Mesothelial cell of epicardium (in vitro differentiated cells): ENCODE results near the gene GYG1. TPM values are rescaled to one million over a fixed set of nuclear protein-coding genes. Genes with fewer than 3 reads are reported as not detected.

Source experiments
- DNase-seq, 2 experiments: peaks; one replicate each; pipeline ENCODE4 v3.0.0; 2021; ENCODE audit warnings: low spot score in 2 of 2; ENCODE audit not compliant: unreplicated experiment in 2 of 2
- H3K27ac Mint-ChIP-seq: 2 replicates; pipeline ENCODE4 v1.8.0; 2021; ENCODE audit warnings: mixed read lengths
- H3K27me3 Mint-ChIP-seq: 2 replicates; pipeline ENCODE4 v1.8.0; 2021; ENCODE audit warnings: low read depth, mixed read lengths
- H3K36me3 Mint-ChIP-seq: 2 replicates; pipeline ENCODE4 v1.8.0; 2021; ENCODE audit warnings: mixed read lengths
- H3K4me1 Mint-ChIP-seq: 2 replicates; pipeline ENCODE4 v1.8.0; 2021; ENCODE audit warnings: mixed read lengths
- H3K4me3 Mint-ChIP-seq: 2 replicates; pipeline ENCODE4 v1.8.0; 2021; ENCODE audit warnings: mild to moderate bottlenecking, moderate library complexity, mixed read lengths
- H3K9me3 Mint-ChIP-seq: 2 replicates; pipeline ENCODE4 v1.8.0; 2021; ENCODE audit warnings: mixed read lengths
- total RNA-seq: library from RNA; stranded (reverse); gene quantifications from 3 replicates; pipeline ENCODE4 v1.2.1, GENCODE V29; 2021
- TF ChIP-seq, protein P1 (sequence below): fragments of 200-600 bp; sonication (generic); IDR thresholded peaks from one replicate; pipeline ENCODE4 v1.5.0; 2021; ENCODE audit warnings: antibody characterized with exemption; ENCODE audit not compliant: unreplicated experiment

GYG1 gene
- total RNA-seq, 1 donor from 2014 or later: 20.9 TPM

DNA sequence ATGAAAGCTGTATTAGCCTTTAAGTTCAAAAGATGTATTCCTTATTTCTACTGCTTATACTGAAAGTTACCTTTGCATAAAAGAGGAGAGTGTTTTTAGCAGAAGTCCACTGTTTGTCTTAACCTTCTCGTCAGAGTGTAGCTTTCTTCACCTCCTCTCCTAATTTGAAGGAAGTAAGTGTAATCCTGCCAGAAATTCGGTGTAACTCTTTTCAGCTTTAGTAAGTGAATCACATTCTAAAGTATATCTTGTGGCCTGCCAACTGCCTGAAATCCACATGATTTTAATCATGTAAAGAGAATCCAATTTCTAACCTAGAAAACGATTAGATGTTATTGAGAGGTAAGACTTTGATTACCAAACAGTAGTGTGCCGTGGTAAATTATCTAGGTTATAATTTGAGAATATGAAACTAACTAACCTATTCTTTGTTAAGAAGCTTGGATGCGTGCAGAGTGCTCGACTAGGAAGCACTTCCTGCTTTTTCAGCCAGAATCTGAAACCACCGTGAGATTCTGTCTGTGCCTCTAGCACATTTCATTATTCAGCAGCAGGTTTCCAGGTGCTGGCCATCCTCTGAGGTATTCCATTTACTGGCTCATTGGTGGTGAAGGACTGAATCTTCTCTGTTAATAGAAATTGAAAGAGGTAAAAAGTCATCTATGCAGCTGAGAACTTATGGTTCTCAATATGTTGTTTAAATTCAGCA lies 7.5 kb downstream of the GYG1 start:
- H3K27ac Mint-ChIP-seq: no peak overlapping the region
- no peaks in the 10 kb centered on the region for H3K9me3 Mint-ChIP-seq
- TF ChIP-seq, protein P1, sequence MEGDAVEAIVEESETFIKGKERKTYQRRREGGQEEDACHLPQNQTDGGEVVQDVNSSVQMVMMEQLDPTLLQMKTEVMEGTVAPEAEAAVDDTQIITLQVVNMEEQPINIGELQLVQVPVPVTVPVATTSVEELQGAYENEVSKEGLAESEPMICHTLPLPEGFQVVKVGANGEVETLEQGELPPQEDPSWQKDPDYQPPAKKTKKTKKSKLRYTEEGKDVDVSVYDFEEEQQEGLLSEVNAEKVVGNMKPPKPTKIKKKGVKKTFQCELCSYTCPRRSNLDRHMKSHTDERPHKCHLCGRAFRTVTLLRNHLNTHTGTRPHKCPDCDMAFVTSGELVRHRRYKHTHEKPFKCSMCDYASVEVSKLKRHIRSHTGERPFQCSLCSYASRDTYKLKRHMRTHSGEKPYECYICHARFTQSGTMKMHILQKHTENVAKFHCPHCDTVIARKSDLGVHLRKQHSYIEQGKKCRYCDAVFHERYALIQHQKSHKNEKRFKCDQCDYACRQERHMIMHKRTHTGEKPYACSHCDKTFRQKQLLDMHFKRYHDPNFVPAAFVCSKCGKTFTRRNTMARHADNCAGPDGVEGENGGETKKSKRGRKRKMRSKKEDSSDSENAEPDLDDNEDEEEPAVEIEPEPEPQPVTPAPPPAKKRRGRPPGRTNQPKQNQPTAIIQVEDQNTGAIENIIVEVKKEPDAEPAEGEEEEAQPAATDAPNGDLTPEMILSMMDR: no peak
- peaks cover 2% of the 10 kb centered on the region for H3K4me1 Mint-ChIP-seq
- H3K4me3 Mint-ChIP-seq: no peak overlapping the region
- no peaks in the 10 kb centered on the region for H3K27me3 Mint-ChIP-seq
- H3K36me3 Mint-ChIP-seq: peaks cover 16% of the 10 kb centered on the region
- no peak for DNase-seq

DNA sequence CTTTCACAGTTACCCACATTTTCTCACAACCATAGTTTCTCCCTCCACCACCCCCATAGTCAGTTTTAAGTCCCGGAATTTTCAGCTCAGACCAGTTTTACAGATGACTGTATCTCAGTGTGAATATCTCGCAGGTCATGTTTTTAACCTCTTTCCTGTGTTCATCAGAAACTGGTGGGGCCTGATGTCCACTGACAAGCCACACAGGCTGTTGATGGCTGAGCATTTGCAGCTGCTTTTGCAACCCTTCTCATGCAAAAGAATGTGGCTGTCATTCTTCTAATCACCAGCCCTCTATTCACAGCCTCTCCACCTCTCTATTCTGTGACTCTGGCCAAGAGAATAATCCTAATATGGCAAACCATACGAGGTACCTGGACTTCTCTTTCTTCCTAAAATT lies 8.5 kb downstream of the GYG1 start:
- no peaks in the 10 kb centered on the region for H3K27me3 Mint-ChIP-seq
- peaks cover 2% of the 10 kb centered on the region for H3K4me1 Mint-ChIP-seq
- no peak overlapping the region for H3K27ac Mint-ChIP-seq
- H3K4me3 Mint-ChIP-seq: no peak overlapping the region
- peaks cover 16% of the 10 kb centered on the region for H3K36me3 Mint-ChIP-seq
- DNase-seq: no peak
- TF ChIP-seq, protein P1: no peak
- no peaks in the 10 kb centered on the region for H3K9me3 Mint-ChIP-seq

DNA sequence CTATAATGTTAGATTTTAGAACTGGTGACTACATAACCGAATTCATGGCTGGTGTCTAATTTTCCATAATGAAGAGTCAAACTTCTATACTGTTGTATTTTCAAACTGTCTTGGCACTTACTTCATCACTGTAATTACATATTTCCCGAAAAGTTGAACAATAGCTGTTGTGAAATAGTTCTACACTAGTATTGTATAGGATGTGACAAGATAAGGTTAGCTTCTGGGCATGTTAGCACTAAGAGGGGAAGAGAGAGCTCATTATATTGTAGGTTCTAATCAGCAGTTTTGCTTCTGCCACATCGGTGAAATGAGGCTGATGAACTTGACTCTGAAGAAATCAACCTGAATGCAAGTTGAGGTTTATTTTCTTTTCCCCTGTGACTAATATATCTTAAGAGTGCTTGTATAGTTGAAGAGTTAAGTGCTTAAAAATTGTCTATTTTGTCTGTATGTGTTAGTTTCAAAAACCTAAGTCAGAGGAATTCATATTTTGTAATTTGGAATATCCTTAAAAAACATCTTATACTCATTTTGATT lies 8.9 kb downstream of the GYG1 start:
- no peak for DNase-seq
- Mint-ChIP-seq H3K36me3 (peaks cover 16% of the 10 kb centered on the region), H3K4me1 (peaks cover 2% of the 10 kb centered on the region), H3K27ac (no peak overlapping the region), H3K4me3 (no peak overlapping the region), H3K9me3 (no peaks in the 10 kb centered on the region), H3K27me3 (no peaks in the 10 kb centered on the region)
- TF ChIP-seq, protein P1: no peak

DNA sequence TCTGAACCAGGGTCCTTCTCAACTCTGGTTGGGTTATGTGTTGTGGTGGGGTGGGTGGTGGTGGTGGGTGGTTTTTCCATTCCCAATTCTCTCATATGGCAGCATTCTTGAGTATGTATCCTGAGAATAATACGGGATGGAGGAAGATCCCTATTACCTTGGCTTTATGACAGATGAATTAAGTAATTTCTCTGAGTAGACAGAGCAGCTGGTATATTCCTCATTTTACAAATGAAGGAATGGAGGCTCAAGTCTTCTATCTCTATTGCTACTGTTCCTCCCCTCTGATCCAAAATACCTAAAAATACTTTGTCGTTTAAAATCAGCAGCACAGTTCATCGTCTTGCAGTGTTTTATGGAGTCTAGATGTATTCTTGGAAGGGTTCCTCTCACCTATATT lies 10.4 kb downstream of the GYG1 start:
- Mint-ChIP-seq H3K9me3 (no peaks in the 10 kb centered on the region), H3K27me3 (no peaks in the 10 kb centered on the region), H3K36me3 (peaks cover 7% of the 10 kb centered on the region), H3K4me1 (peaks cover 2% of the 10 kb centered on the region), H3K4me3 (no peak overlapping the region), H3K27ac (no peak overlapping the region)
- DNase-seq: no peak
- TF ChIP-seq, protein P1: no peak

DNA sequence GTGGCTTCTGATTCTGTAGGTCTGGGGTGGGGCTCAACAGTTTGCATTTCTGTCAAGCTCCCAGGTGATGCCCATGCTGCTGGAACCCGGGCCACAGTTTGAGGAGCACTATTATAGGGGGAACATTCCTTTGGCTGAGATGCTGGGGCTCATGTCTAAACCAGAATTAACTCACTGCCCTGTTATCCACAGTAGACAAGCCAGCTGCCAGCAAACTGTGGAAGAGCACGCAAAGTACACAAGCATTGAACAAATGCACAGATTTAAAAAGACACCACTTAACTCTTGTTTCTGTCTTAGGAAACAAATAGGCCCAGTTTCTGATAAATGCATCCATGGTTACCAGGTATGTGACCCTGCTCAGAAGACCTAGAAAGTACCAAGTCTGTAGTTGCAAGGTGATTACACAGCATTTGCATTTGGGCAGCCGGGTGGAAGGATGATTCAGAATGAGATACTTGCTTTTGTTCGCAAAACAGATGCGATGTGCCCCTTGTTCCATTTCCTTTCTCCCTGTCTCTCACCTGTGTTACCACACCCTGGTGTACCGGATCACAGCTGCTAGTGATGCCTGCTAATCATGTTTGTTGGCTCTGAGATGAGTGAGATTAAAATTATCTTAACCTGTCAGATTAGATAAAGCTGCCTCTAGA lies 12.4 kb downstream of the GYG1 start:
- Mint-ChIP-seq H3K4me3 (no peak overlapping the region), H3K27ac (no peak overlapping the region), H3K36me3 (peaks cover 8% of the 10 kb centered on the region), H3K9me3 (no peaks in the 10 kb centered on the region), H3K4me1 (peaks cover 2% of the 10 kb centered on the region), H3K27me3 (no peaks in the 10 kb centered on the region)
- TF ChIP-seq, protein P1: no peak
- no peak for DNase-seq
